Activated CD8-positive, alpha-beta memory T cell treated with anti-CD3 and anti-CD28 coated beads for 36 hours (primary cell): Measurements from ENCODE around the gene UVRAG. TPM values are rescaled to one million over a fixed set of nuclear protein-coding genes. Genes with fewer than 3 reads are reported as not detected.
"Not testable (repeated sequence)": the region's sequence is repeated elsewhere in the genome, so short reads cannot be mapped to it uniquely, and the experiment has no call there.

Experiments
- CTCF ChIA-PET: fragments of 350-600 bp; sonication (Branson Sonifier 250); formaldehyde crosslinking; loops from one replicate; lab custom pipeline; 2021; ENCODE audit warnings: antibody characterized with exemption; lab: Charles Lee
- POLR2A ChIA-PET: fragments of 350-600 bp; sonication (Branson Sonifier 250); formaldehyde crosslinking; loops from one replicate; lab custom pipeline; 2021; ENCODE audit warnings: antibody characterized with exemption; lab: Charles Lee
- total RNA-seq, 2 experiments: library from RNA; stranded (reverse); gene quantifications; one replicate each; pipeline ENCODE4 v1.2.3, GENCODE V29; 2021

The UVRAG gene
- total RNA-seq, 2 experiments from 2014 or later, result 15.7 to 16.4 TPM

GRCh38 chr11:75858613-75859012, 43.6 kb downstream of the UVRAG start:
- ChIA-PET CTCF (interaction anchor here (0.6 kb wide), 1 partner anchor 22 kb away, joined by 3 read pairs; no protein-coding TSS in a partner anchor), POLR2A (no interaction called here)

- POLR2A ChIA-PET, result no interaction called here
- CTCF ChIA-PET, result no interaction called here
Observed at GRCh38 chr11:75859614-75860013, 44.6 kb downstream of the UVRAG start.

- ChIA-PET POLR2A (no interaction called here), CTCF (interaction anchor here (2.4 kb wide), 1 partner anchor 59 kb away, joined by 11 read pairs; no protein-coding TSS in a partner anchor)
Observed at GRCh38 chr11:75862437-75862836, 47.4 kb downstream of the UVRAG start.

GRCh38 chr11:75867778-75868374, 52.9 kb downstream of the UVRAG start:
- ChIA-PET CTCF (interaction anchor here (0.6 to 2.9 kb wide), 9 partner anchors 15 to 284 kb away, joined by 3 to 16 read pairs (median 3); no protein-coding TSS in a partner anchor), POLR2A (no interaction called here)

GRCh38 chr11:75868990-75869389, 54.0 kb downstream of the UVRAG start:
- ChIA-PET POLR2A (no interaction called here), CTCF (interaction anchor here (1.0 to 2.9 kb wide), 4 partner anchors 57 to 283 kb away, joined by 3 to 16 read pairs (median 3); no protein-coding TSS in a partner anchor)

- ChIA-PET CTCF (interaction anchor here (2.9 kb wide), 1 partner anchor 67 kb away, joined by 16 read pairs; no protein-coding TSS in a partner anchor), POLR2A (no interaction called here)
Observed at GRCh38 chr11:75869661-75870455, 54.8 kb downstream of the UVRAG start.

- POLR2A ChIA-PET, result no interaction called here
- CTCF ChIA-PET, result interaction anchor here (1.1 kb wide), 1 partner anchor 24 kb away, joined by 3 read pairs; no protein-coding TSS in a partner anchor
Observed at GRCh38 chr11:75872887-75873416, 57.9 kb downstream of the UVRAG start.

GRCh38 chr11:75873417-75874221, 58.6 kb downstream of the UVRAG start:
- POLR2A ChIA-PET, result no interaction called here
- CTCF ChIA-PET, result interaction anchor here (0.9 to 1.1 kb wide), 2 partner anchors 24 to 167 kb away, joined by 3 read pairs; no protein-coding TSS in a partner anchor

GRCh38 chr11:75874684-75875341, 59.8 kb downstream of the UVRAG start:
- ChIA-PET POLR2A (no interaction called here), CTCF (no interaction called here)

GRCh38 chr11:75877327-75877726, 62.3 kb downstream of the UVRAG start:
- POLR2A ChIA-PET, CTCF ChIA-PET: not testable (repeated sequence)

- CTCF ChIA-PET, POLR2A ChIA-PET: not testable (repeated sequence)
Observed at GRCh38 chr11:75877931-75878330, 62.9 kb downstream of the UVRAG start.

GRCh38 chr11:75878933-75879332, 63.9 kb downstream of the UVRAG start:
- ChIA-PET POLR2A (no interaction called here), CTCF (no interaction called here)

- ChIA-PET POLR2A (no interaction called here), CTCF (no interaction called here)
Observed at GRCh38 chr11:75879737-75880136, 64.7 kb downstream of the UVRAG start.

- CTCF ChIA-PET, result interaction anchor here (0.6 to 0.8 kb wide), 2 partner anchors 9 to 22 kb away, joined by 3 read pairs; no protein-coding TSS in a partner anchor
- POLR2A ChIA-PET, result interaction anchor here (0.7 kb wide), 2 partner anchors 103 to 181 kb away, joined by 9 to 10 read pairs; no protein-coding TSS in a partner anchor
Observed at GRCh38 chr11:75880343-75880742, 65.3 kb downstream of the UVRAG start.

GRCh38 chr11:75884321-75884720, 69.3 kb downstream of the UVRAG start:
- ChIA-PET CTCF (no interaction called here), POLR2A (no interaction called here)

GRCh38 chr11:75888416-75888815, 73.4 kb downstream of the UVRAG start:
- POLR2A ChIA-PET, result no interaction called here

GRCh38 chr11:75891947-75892739, 77.1 kb downstream of the UVRAG start:
- ChIA-PET POLR2A (interaction anchor here (0.6 kb wide), 1 partner anchor 330 kb away, joined by 3 read pairs; no protein-coding TSS in a partner anchor), CTCF (no interaction called here)

More at GRCh38 chr11:75888416-75888815, 73.4 kb downstream of the UVRAG start:
- CTCF ChIA-PET, result no interaction called here

- CTCF ChIA-PET, result interaction anchor here (1.1 kb wide), 1 partner anchor 425 kb away, joined by 6 read pairs; no protein-coding TSS in a partner anchor
- POLR2A ChIA-PET, result no interaction called here
Observed at GRCh38 chr11:75893251-75893650, 78.2 kb downstream of the UVRAG start.
